ENCODE measurements around the gene FRMD7.

The FRMD7 gene

GRCh38 chrX:132031867-132032266, 96.0 kb downstream of the FRMD7 start:
- DNase-seq, result no peak

- no peak for DNase-seq
Observed at GRCh38 chrX:132030264-132030663, 97.6 kb downstream of the FRMD7 start.

Data from NCI-H1417 (cell line).